ENCODE measurements around the gene NDUFC2. TPM values are rescaled to one million over a fixed set of nuclear protein-coding genes. Genes with fewer than 3 reads are reported as not detected.

NDUFC2 gene
- total and polyA plus RNA-seq, 2 of the 13 experiments (the other 11 are each of a cell fraction or from before 2014, with no cell fraction given): 256 to 363 TPM

GRCh38 chr11:78038697-78039313 is 40.9 kb downstream of the NDUFC2 start (continued):
- TF ChIP-seq ZNF224 (CRISPR knock-in tag; IDR thresholded peaks at IDR 0.05) (no peak), ZNF326 (CRISPR knock-in tag; IDR thresholded peaks at IDR 0.05; ENCODE audit: borderline replicate concordance) (no peak), ZXDC (CRISPR knock-in tag; IDR thresholded peaks at IDR 0.05) (0 out of 2 replicates have a peak, but pooled peaks have one; percentile 61), MLXIP (CRISPR knock-in tag; IDR thresholded peaks at IDR 0.05; ENCODE audit: borderline replicate concordance) (no peak), ZSCAN9 (CRISPR knock-in tag; IDR thresholded peaks at IDR 0.05; ENCODE audit: borderline replicate concordance) (no peak), SOX5 (CRISPR knock-in tag; IDR thresholded peaks at IDR 0.05; ENCODE audit: borderline replicate concordance) (peak; percentile 55; the same call in 1 of the 2 replicates), ZBTB40 (IDR thresholded peaks at IDR 0.05) (no peak), ZBTB40 (CRISPR knock-in tag; IDR thresholded peaks at IDR 0.05) (no peak), SMAD9 (CRISPR knock-in tag; IDR thresholded peaks at IDR 0.05) (no peak), IRF2 (CRISPR knock-in tag; IDR thresholded peaks at IDR 0.05) (no peak), ZBTB14 (CRISPR knock-in tag; IDR thresholded peaks at IDR 0.05) (no peak), BCL6 (CRISPR knock-in tag; IDR thresholded peaks at IDR 0.05) (peak; percentile 42; the same call in 1 of the 2 replicates), HNRNPL (IDR thresholded peaks at IDR 0.05; ENCODE audit: low read depth, low read length) (no peak)
